IMR-90 (cell line): ENCODE results near the gene CDH13. TPM values are rescaled to one million over a fixed set of nuclear protein-coding genes. Genes with fewer than 3 reads are reported as not detected.

Source experiments
- ATAC-seq: fragments of 200-7000 bp; cut with Tn5 transposase; 2 replicates; pipeline ENCODE4 v1.9.1; 2020; ENCODE audit warnings: low read depth, mild to moderate bottlenecking, moderate library complexity
- BruUV-seq: library from RNA; stranded (reverse); fragments of 400-500 nt; replicated peaks from 2 replicates; lab custom pipeline; 2021; lab: Mats Ljungman, UMichigan
- CTCF ChIA-PET: fragments of 300-600 bp; formaldehyde crosslinking; extraction: SDS; loops from one replicate; lab custom pipeline; 2021; ENCODE audit warnings: antibody characterized with exemption; lab: Yijun Ruan, JAX
- POLR2A ChIA-PET: fragments of 300-600 bp; sonication (Branson Sonifier 250); formaldehyde crosslinking; loops from one replicate; lab custom pipeline; 2022; ENCODE audit warnings: antibody characterized with exemption; ENCODE audit not compliant: unreplicated experiment; lab: Charles Lee
- DNase-seq: peaks from one replicate; pipeline ENCODE4 v3.0.0; 2013
- H2AFZ ChIP-seq: replicated peaks from 2 replicates; pipeline ENCODE3; 2013; ENCODE audit warnings: low read length, mild to moderate bottlenecking; ENCODE audit not compliant: poor library complexity
- H2AK5ac ChIP-seq: 2 replicates; pipeline ENCODE4 v1.6.1; 2013; ENCODE audit warnings: low read depth, low read length, inconsistent platforms
- H2AK9ac ChIP-seq: replicated peaks from 2 replicates; pipeline ENCODE3; 2013; ENCODE audit warnings: mild to moderate bottlenecking, low read depth, low read length, moderate library complexity; ENCODE audit not compliant: poor library complexity
- H2BK120ac ChIP-seq: 2 replicates; pipeline ENCODE4 v1.6.1; 2013; ENCODE audit warnings: low read depth, low read length, inconsistent platforms
- H2BK15ac ChIP-seq: 3 replicates; pipeline ENCODE4 v1.6.1; 2013; ENCODE audit warnings: low read depth, low read length, inconsistent platforms
- H2BK20ac ChIP-seq: 2 replicates; pipeline ENCODE4 v1.6.1; 2013; ENCODE audit warnings: low read depth, mild to moderate bottlenecking, inconsistent platforms, low read length, moderate library complexity
- H2BK5ac ChIP-seq: 2 replicates; pipeline ENCODE4 v1.6.1; 2013; ENCODE audit warnings: mild to moderate bottlenecking, low read depth, low read length, inconsistent platforms; ENCODE audit not compliant: poor library complexity, severe bottlenecking
- H3K14ac ChIP-seq: replicated peaks from 2 replicates; pipeline ENCODE4 v1.6.1; 2013; ENCODE audit warnings: low read depth, low read length, inconsistent platforms
- H3K18ac ChIP-seq: 2 replicates; pipeline ENCODE4 v1.6.1; 2013; ENCODE audit warnings: low read depth, low read length, control low read depth
- H3K23ac ChIP-seq: 2 replicates; pipeline ENCODE4 v1.6.1; 2013; ENCODE audit warnings: low read depth, low read length, inconsistent platforms
- H3K27ac ChIP-seq: 2 replicates; pipeline ENCODE4 v1.5.1; 2013; ENCODE audit warnings: mild to moderate bottlenecking, control low read depth, low read length; ENCODE audit not compliant: insufficient read depth
- H3K27me3 ChIP-seq: 2 replicates; pipeline ENCODE4 v1.6.1; 2013; ENCODE audit warnings: low read length; ENCODE audit not compliant: control insufficient read depth, insufficient read depth
- H3K36me3 ChIP-seq: 2 replicates; pipeline ENCODE4 v1.6.1; 2013; ENCODE audit warnings: low read length, mixed read lengths; ENCODE audit not compliant: control insufficient read depth, insufficient read depth
- H3K4ac ChIP-seq: 2 replicates; pipeline ENCODE4 v1.6.1; 2013; ENCODE audit warnings: low read depth, low read length, inconsistent platforms
- H3K4me1 ChIP-seq: 2 replicates; pipeline ENCODE4 v1.6.1; 2013; ENCODE audit warnings: low read length, mixed read lengths; ENCODE audit not compliant: control insufficient read depth, insufficient read depth
- H3K4me2 ChIP-seq: 2 replicates; pipeline ENCODE4 v1.6.1; 2013; ENCODE audit warnings: low read depth, mild to moderate bottlenecking, control low read depth, low read length, moderate library complexity
- H3K4me3 ChIP-seq: 2 replicates; pipeline ENCODE4 v1.5.1; 2013; ENCODE audit warnings: low read depth, mild to moderate bottlenecking, control low read depth, low read length, moderate library complexity; ENCODE audit not compliant: insufficient read depth
- H3K56ac ChIP-seq: 2 replicates; pipeline ENCODE4 v1.6.1; 2013; ENCODE audit warnings: low read length, inconsistent platforms; ENCODE audit not compliant: insufficient read depth; ENCODE audit errors: extremely low read depth
- H3K79me1 ChIP-seq, 2 experiments: 2 replicates each; pipeline ENCODE4 v1.6.1; 2013; ENCODE audit warnings: low read length in 2 of 2, inconsistent platforms in 1 of 2, low read depth in 1 of 2
- H3K9ac ChIP-seq: 2 replicates; pipeline ENCODE4 v1.6.1; 2013; ENCODE audit warnings: low read depth, low read length, control low read depth
- H3K9me1 ChIP-seq: 2 replicates; pipeline ENCODE4 v1.6.1; 2013; ENCODE audit warnings: low read length, inconsistent platforms; ENCODE audit not compliant: insufficient read depth
- H3K9me3 ChIP-seq: 2 replicates; pipeline ENCODE4 v1.6.1; 2013; ENCODE audit warnings: low read length; ENCODE audit not compliant: control insufficient read depth, insufficient read depth
- H4K20me1 ChIP-seq: 2 replicates; pipeline ENCODE4 v1.6.1; 2013; ENCODE audit warnings: low read length, inconsistent platforms; ENCODE audit not compliant: insufficient read depth
- H4K5ac ChIP-seq: 2 replicates; pipeline ENCODE4 v1.6.1; 2013; ENCODE audit warnings: mild to moderate bottlenecking, low read depth, low read length, control low read depth
- H4K8ac ChIP-seq, 2 experiments: 2 replicates each; pipeline ENCODE4 v1.6.1; 2013; ENCODE audit warnings: low read depth in 2 of 2, low read length in 2 of 2, control low read depth in 1 of 2, inconsistent platforms in 1 of 2
- H4K91ac ChIP-seq: 2 replicates; pipeline ENCODE4 v1.6.1; 2013; ENCODE audit warnings: low read depth, low read length, inconsistent platforms; ENCODE audit not compliant: insufficient read depth
- CEBPB ChIP-seq: IDR thresholded peaks from 2 replicates; pipeline ENCODE4 v1.6.1; 2012; ENCODE audit warnings: low read depth, low read length, improper control_type of control experiment
- CTCF ChIP-seq: conservative IDR thresholded peaks from 2 replicates; pipeline ENCODE4 v1.5.1; 2012; ENCODE audit warnings: mild to moderate bottlenecking, low read depth, low read length, improper control_type of control experiment
- ELK1 ChIP-seq: fragments of 150-350 bp; IDR thresholded peaks from 2 replicates; pipeline ENCODE4 v1.6.1; 2016; ENCODE audit warnings: low read depth, mild to moderate bottlenecking, low read length, moderate library complexity, borderline replicate concordance
- FOS ChIP-seq: fragments of 150-350 bp; IDR thresholded peaks from 2 replicates; pipeline ENCODE4 v1.6.1; 2016; ENCODE audit warnings: low read depth, low read length
- MAFK ChIP-seq: IDR thresholded peaks from 2 replicates; pipeline ENCODE4 v1.6.1; 2012; ENCODE audit warnings: low read depth, low read length, improper control_type of control experiment
- MAZ ChIP-seq: IDR thresholded peaks from 2 replicates; pipeline ENCODE4 v1.6.1; 2012; ENCODE audit warnings: low read depth, mild to moderate bottlenecking, low read length, improper control_type of control experiment, moderate library complexity, borderline replicate concordance
- RAD21 ChIP-seq: IDR thresholded peaks from 2 replicates; pipeline ENCODE4 v1.6.1; 2012; ENCODE audit warnings: low read length, improper control_type of control experiment
- RCOR1 ChIP-seq: IDR thresholded peaks from 2 replicates; pipeline ENCODE4 v1.6.1; 2012; ENCODE audit warnings: mild to moderate bottlenecking, low read length, improper control_type of control experiment; ENCODE audit not compliant: insufficient replicate concordance
- RFX5 ChIP-seq: IDR thresholded peaks from 2 replicates; pipeline ENCODE4 v1.8.0; 2012; ENCODE audit warnings: low read depth, mild to moderate bottlenecking, low read length, moderate library complexity
- WGBS, 2 experiments: methylation state at CpG; one replicate each; pipeline versions ENCODE4 v1.1.5 to v1.1.7; 2013; ENCODE audit warnings: missing lambda C conversion rate in 2 of 2; ENCODE audit not compliant: insufficient read length in 1 of 2; ENCODE audit errors: extremely low coverage in 2 of 2; 5-methylcytosine and 5-hydroxymethylcytosine counted together
- dilution Hi-C: fragments of 300-500 bp; cut with HindIII; formaldehyde crosslinking; loops from one replicate; pipeline ENCODE4 v1.14.3; 2018; ENCODE audit warnings: low sequenced_read_pairs; ENCODE audit not compliant: unreplicated experiment
- in situ Hi-C: fragments of 300-500 bp; cut with MboI; formaldehyde crosslinking; loops from 3 replicates; pipeline ENCODE4 v1.14.3; 2019; ENCODE audit warnings: low sequenced_read_pairs, inconsistent platforms, mixed read lengths
- intact Hi-C: fragments of 100-400 bp; cut with micrococcal nuclease; formaldehyde crosslinking; loops from 2 replicates; pipeline ENCODE4 v1.10.0; 2022
- polyA plus RNA-seq, 3 experiments: library from polyadenylated mRNA; depleted of rRNA; stranded (reverse); fragments of >200 nt; gene quantifications; 2 replicates each; pipeline ENCODE4 v1.2.3, GENCODE V29; 2012; ENCODE audit warnings: low replicate concordance in 1 of 3
- total RNA-seq: library from RNA; depleted of rRNA; stranded (reverse); fragments of >200 nt; gene quantifications from 2 replicates; pipeline ENCODE4 v1.2.3, GENCODE V29; 2012

CDH13 gene
- total and polyA plus RNA-seq, 2 of the 4 experiments (the other 2 are of a cell fraction), result 61.6 to 74.7 TPM

DNA sequence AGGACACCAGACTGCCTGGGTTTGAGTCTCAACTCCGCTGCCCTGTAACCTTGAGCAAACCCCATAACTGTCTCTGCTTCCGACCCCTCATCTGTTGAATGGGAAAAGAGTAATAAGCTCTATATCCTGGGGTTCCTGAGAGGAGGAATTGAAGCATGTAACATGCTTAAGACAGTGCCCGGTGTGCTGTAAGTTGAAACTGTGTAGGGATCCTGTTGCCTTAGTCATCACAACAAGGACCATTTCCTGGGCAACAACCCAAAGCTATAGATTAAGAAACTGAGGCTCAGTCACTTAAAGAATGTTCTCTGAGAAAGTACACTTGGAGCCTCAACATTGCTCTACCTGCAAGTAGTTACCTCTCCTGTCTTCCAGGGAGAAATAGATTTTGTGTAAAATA, 23.0 kb downstream of the CDH13 start:
- peak overlapping the region; percentile 80 for H3K4ac ChIP-seq
- H3K9me1 ChIP-seq, result peaks cover 28% of the 10 kb centered on the region
- peak overlapping the region; percentile 87; the same call in 1 of the 2 replicates for H2BK20ac ChIP-seq
- intact Hi-C loops, result loop anchor here (5.0 kb wide), 1 partner anchor 348 kb away; no protein-coding TSS in a partner anchor
- H4K8ac ChIP-seq, result peak overlapping the region; percentile 56 to 75; a peak in 1 of 4 replicates
- peak overlapping the region; percentile 43; the same call in 1 of the 2 replicates for H4K91ac ChIP-seq
- POLR2A ChIA-PET, result no interaction called here
- no peaks in the 10 kb centered on the region for H3K9me3 ChIP-seq
- no peak overlapping the region; the same call in 1 of the 2 replicates for H3K4me2 ChIP-seq
- no peak for TF ChIP-seq ELK1
- no peak for TF ChIP-seq RCOR1
- TF ChIP-seq FOS, result no peak
- TF ChIP-seq CEBPB, result no peak
- TF ChIP-seq RAD21, result no peak
- TF ChIP-seq CTCF, result no peak
- TF ChIP-seq RFX5, result no peak
- no peak for TF ChIP-seq MAFK
- TF ChIP-seq MAZ, result no peak
- H4K5ac ChIP-seq, result no peak overlapping the region; the same call in 1 of the 2 replicates
- H3K18ac ChIP-seq, result no peak overlapping the region; the same call in 1 of the 2 replicates
- H3K27me3 ChIP-seq, result no peaks in the 10 kb centered on the region
- no peak for ATAC-seq
- H3K36me3 ChIP-seq, result no peaks in the 10 kb centered on the region
- H3K79me1 ChIP-seq, result peaks cover 45 to 70% of the 10 kb centered on the region in 2 experiments
- H3K14ac ChIP-seq, result peak overlapping the region; percentile 69
- H2BK5ac ChIP-seq, result no peak overlapping the region
- WGBS, 2 experiments, result no CpG with 5 or more reads among the region's 3 CpGs
- dilution Hi-C loops, result no loop called here
- no peak overlapping the region for H3K9ac ChIP-seq
- no TSS peak for BruUV-seq
- H3K56ac ChIP-seq, result no peak overlapping the region
- H2AK9ac ChIP-seq, result no peak overlapping the region
- no peak overlapping the region for H3K4me3 ChIP-seq
- H2BK120ac ChIP-seq, result peak overlapping the region; percentile 80
- H3K23ac ChIP-seq, result peak overlapping the region; percentile 86; the same call in 1 of the 2 replicates
- H2AK5ac ChIP-seq, result peak overlapping the region; percentile 22; the same call in 1 of the 2 replicates
- no peaks in the 10 kb centered on the region for H4K20me1 ChIP-seq
- in situ Hi-C loops, result no loop called here
- DNase-seq, result peak; percentile 57
- H3K27ac ChIP-seq, result no peak overlapping the region
- CTCF ChIA-PET, result no interaction called here
- peaks cover 21% of the 10 kb centered on the region for H3K4me1 ChIP-seq
- peak overlapping the region; percentile 47 for H2BK15ac ChIP-seq
- H2AFZ ChIP-seq, result no peak overlapping the region
